Right kidney (tissue), 1 donor: ENCODE results near the gene STX1B.

Source experiments
- DNase-seq: peaks from one replicate; pipeline ENCODE4 v3.0.0-alpha.2; 2016

The STX1B gene

GRCh38 chr16:30996324-30996984, 14.0 kb downstream of the STX1B start:
- DNase-seq, result no peak

GRCh38 chr16:30995927-30996323, 14.5 kb downstream of the STX1B start:
- DNase-seq, result no peak

GRCh38 chr16:30992931-30993816, 17.3 kb downstream of the STX1B start:
- no peak for DNase-seq

- no peak for DNase-seq
Measured at GRCh38 chr16:30992276-30992780, 18.1 kb downstream of the STX1B start.

- DNase-seq, result no peak
Measured at GRCh38 chr16:30991052-30991451, 19.4 kb downstream of the STX1B start.

- no peak for DNase-seq
Measured at GRCh38 chr16:30990105-30990504, 20.3 kb downstream of the STX1B start.

- DNase-seq, result no peak
Measured at GRCh38 chr16:30989469-30990047, 20.9 kb downstream of the STX1B start.

- DNase-seq, result no peak
Measured at GRCh38 chr16:30987581-30988190, 22.8 kb downstream of the STX1B start.

GRCh38 chr16:30986129-30986991, 24.1 kb downstream of the STX1B start:
- no peak for DNase-seq

GRCh38 chr16:30985401-30986128, 24.9 kb downstream of the STX1B start:
- DNase-seq, result no peak

GRCh38 chr16:30984669-30985400, 25.6 kb downstream of the STX1B start, which contains the start of gene HSD3B7:
HSD3B7 (plus strand) TSS chr16:30985207; CDS start chr16:30985659, 452 bp downstream.
- peak; percentile 64 for DNase-seq

GRCh38 chr16:30983898-30984610, 26.4 kb downstream of the STX1B start:
- no peak for DNase-seq

GRCh38 chr16:30983289-30983889, 27.0 kb downstream of the STX1B start:
- DNase-seq, result no peak

- no peak for DNase-seq
Measured at GRCh38 chr16:30982548-30983288, 27.7 kb downstream of the STX1B start.

GRCh38 chr16:30980959-30981358, 29.5 kb downstream of the STX1B start:
- DNase-seq, result no peak

- DNase-seq, result no peak
Measured at GRCh38 chr16:30980434-30980833, 30.0 kb downstream of the STX1B start.

- no peak for DNase-seq
Measured at GRCh38 chr16:30980023-30980371, 30.4 kb downstream of the STX1B start.
